ENCODE data around the gene SUMO2. TPM values are rescaled to one million over a fixed set of nuclear protein-coding genes. Genes with fewer than 3 reads are reported as not detected.

SUMO2 gene
- total and polyA plus RNA-seq, 2 of the 13 experiments (the other 11 are each of a cell fraction or from before 2014, with no cell fraction given), result 337 to 553 TPM

DNA sequence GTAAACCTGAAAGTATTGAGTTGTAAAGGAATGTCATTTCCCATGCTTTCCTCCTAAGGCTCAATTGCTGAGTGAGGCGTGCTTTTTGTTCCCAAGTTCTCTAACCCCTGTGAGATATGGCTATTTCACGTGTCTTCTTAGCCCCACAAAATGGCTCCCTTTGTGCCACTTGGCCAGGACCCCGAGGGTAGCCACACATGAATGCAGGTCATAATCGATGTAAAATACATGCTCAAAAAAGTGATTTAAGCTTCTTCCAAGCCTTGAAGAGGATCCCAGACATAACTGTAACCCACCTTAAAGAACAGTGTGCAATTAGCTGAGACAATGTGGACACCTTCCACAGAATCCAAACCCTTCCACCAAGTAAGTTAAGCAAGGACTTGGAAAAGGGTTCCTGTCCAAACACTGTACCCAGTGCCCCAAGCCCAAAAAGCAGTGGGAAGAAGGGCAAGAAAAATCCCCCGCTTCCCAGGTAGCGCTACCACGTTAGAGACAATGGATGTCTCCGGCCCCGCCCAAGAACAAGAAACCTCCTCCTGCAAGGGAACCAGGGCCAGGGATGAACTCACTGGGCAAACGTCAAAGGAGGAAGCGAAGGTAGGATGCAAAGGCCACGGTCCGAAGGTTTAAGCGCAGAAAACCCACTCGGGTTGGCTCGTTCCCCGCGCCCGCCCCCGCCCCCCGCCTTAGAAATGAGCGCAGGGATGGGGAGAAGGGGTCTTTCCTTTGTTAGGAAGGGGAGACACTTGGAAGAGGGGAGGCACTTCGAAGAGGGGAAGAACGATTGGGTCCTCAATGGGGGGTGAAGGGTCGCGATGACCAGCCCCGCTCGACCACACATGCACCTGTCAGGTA, 29.6 kb downstream of the SUMO2 start (continued):
- TF ChIP-seq ASH2L (IDR thresholded peaks at IDR 0.05; ENCODE audit: insufficient read length, low read depth, low read length) (no peak), NFRKB (IDR thresholded peaks at IDR 0.05) (no peak), ZNF629 (CRISPR knock-in tag; conservative IDR thresholded peaks at IDR 0.05) (no peak), SAP130 (CRISPR knock-in tag; IDR thresholded peaks at IDR 0.05; ENCODE audit: low read depth) (peak; percentile 75), ZNF335 (CRISPR knock-in tag; IDR thresholded peaks at IDR 0.05) (peak; percentile 51; the same call in 1 of the 2 replicates), CHD4 (IDR thresholded peaks at IDR 0.05; ENCODE audit: borderline replicate concordance, low read length) (no peak), ARID2 (CRISPR knock-in tag; IDR thresholded peaks at IDR 0.05; ENCODE audit: borderline replicate concordance) (no peak), ZNF644 (CRISPR knock-in tag; IDR thresholded peaks at IDR 0.05; ENCODE audit: low read depth) (no peak), ZNF761 (CRISPR knock-in tag; conservative IDR thresholded peaks at IDR 0.05) (no peak), RCOR2 (CRISPR knock-in tag; IDR thresholded peaks at IDR 0.05) (no peak), SPEN (CRISPR knock-in tag; IDR thresholded peaks at IDR 0.05; ENCODE audit: low read depth) (0 out of 2 replicates have a peak, but pooled peaks have one; percentile 20), HNRNPK (IDR thresholded peaks at IDR 0.05; ENCODE audit: low read depth, low read length, poor library complexity, severe bottlenecking) (no peak)
- TF ChIP-seq, protein P1, sequence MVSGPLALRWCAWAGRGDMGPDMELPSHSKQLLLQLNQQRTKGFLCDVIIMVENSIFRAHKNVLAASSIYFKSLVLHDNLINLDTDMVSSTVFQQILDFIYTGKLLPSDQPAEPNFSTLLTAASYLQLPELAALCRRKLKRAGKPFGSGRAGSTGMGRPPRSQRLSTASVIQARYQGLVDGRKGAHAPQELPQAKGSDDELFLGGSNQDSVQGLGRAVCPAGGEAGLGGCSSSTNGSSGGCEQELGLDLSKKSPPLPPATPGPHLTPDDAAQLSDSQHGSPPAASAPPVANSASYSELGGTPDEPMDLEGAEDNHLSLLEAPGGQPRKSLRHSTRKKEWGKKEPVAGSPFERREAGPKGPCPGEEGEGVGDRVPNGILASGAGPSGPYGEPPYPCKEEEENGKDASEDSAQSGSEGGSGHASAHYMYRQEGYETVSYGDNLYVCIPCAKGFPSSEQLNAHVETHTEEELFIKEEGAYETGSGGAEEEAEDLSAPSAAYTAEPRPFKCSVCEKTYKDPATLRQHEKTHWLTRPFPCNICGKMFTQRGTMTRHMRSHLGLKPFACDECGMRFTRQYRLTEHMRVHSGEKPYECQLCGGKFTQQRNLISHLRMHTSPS (CRISPR knock-in tag; IDR thresholded peaks at IDR 0.05; ENCODE audit: low read depth), result no peak
- TF ChIP-seq, protein P2, sequence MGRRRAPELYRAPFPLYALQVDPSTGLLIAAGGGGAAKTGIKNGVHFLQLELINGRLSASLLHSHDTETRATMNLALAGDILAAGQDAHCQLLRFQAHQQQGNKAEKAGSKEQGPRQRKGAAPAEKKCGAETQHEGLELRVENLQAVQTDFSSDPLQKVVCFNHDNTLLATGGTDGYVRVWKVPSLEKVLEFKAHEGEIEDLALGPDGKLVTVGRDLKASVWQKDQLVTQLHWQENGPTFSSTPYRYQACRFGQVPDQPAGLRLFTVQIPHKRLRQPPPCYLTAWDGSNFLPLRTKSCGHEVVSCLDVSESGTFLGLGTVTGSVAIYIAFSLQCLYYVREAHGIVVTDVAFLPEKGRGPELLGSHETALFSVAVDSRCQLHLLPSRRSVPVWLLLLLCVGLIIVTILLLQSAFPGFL (CRISPR knock-in tag; IDR thresholded peaks at IDR 0.05), result no peak
- TF ChIP-seq, protein P3, sequence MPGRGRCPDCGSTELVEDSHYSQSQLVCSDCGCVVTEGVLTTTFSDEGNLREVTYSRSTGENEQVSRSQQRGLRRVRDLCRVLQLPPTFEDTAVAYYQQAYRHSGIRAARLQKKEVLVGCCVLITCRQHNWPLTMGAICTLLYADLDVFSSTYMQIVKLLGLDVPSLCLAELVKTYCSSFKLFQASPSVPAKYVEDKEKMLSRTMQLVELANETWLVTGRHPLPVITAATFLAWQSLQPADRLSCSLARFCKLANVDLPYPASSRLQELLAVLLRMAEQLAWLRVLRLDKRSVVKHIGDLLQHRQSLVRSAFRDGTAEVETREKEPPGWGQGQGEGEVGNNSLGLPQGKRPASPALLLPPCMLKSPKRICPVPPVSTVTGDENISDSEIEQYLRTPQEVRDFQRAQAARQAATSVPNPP (CRISPR knock-in tag; IDR thresholded peaks at IDR 0.05), result no peak

All from HepG2 (cell line).